HepG2 (cell line): ENCODE results near the gene OAT. TPM values are rescaled to one million over a fixed set of nuclear protein-coding genes. Genes with fewer than 3 reads are reported as not detected.

Experiments used
- JUND ChIP-seq: sonication (generic); formaldehyde crosslinking; IDR thresholded peaks from 2 replicates; pipeline ENCODE4 v1.8.0; 2022; ENCODE audit warnings: mild to moderate bottlenecking, missing genetic modification reagents
- MAF1 ChIP-seq: sonication (generic); formaldehyde crosslinking; IDR thresholded peaks from 2 replicates; pipeline ENCODE4 v1.5.0; 2020; ENCODE audit warnings: missing genetic modification reagents, borderline replicate concordance
- MXD1 ChIP-seq: sonication (generic); formaldehyde crosslinking; IDR thresholded peaks from 2 replicates; pipeline ENCODE4 v1.4.0; 2020; ENCODE audit warnings: mild to moderate bottlenecking, missing genetic modification reagents
- POLR2AphosphoS2 ChIP-seq: IDR thresholded peaks from 2 replicates; pipeline ENCODE4 v1.6.1; 2011; ENCODE audit warnings: low read depth, low read length, improper control_type of control experiment
- PRDM4 ChIP-seq: sonication (generic); formaldehyde crosslinking; IDR thresholded peaks from 2 replicates; pipeline ENCODE4 v1.9.0; 2021; ENCODE audit warnings: missing genetic modification reagents, borderline replicate concordance
- RNF2 ChIP-seq: fragments of 450-650 bp; conservative IDR thresholded peaks from 2 replicates; pipeline ENCODE4 v1.6.1; 2016; ENCODE audit warnings: low read depth
- SRSF9 ChIP-seq: fragments of 200-400 bp; formaldehyde crosslinking; IDR thresholded peaks from 2 replicates; pipeline ENCODE4 v1.6.1; 2018; ENCODE audit warnings: borderline replicate concordance, mild to moderate bottlenecking, low read depth, low read length; ENCODE audit not compliant: insufficient read depth, poor library complexity, severe bottlenecking
- TEAD3 ChIP-seq: optimal IDR thresholded peaks from 2 replicates; pipeline ENCODE3; 2016; ENCODE audit warnings: borderline replicate concordance
- ZBTB34 ChIP-seq: sonication (generic); formaldehyde crosslinking; IDR thresholded peaks from 2 replicates; pipeline ENCODE4 v1.8.0; 2022; ENCODE audit warnings: mild to moderate bottlenecking, missing genetic modification reagents
- ZMAT5 ChIP-seq: sonication (generic); formaldehyde crosslinking; IDR thresholded peaks from 2 replicates; pipeline ENCODE4 v1.5.0; 2020; ENCODE audit warnings: mild to moderate bottlenecking, low read depth, missing genetic modification reagents, borderline replicate concordance
- ZNF101 ChIP-seq: sonication (generic); formaldehyde crosslinking; IDR thresholded peaks from 2 replicates; pipeline ENCODE4 v1.4.0; 2020; ENCODE audit warnings: mild to moderate bottlenecking, low read depth, missing genetic modification reagents, borderline replicate concordance
- ZNF17 ChIP-seq: sonication (generic); formaldehyde crosslinking; IDR thresholded peaks from 2 replicates; pipeline ENCODE4 v1.5.0; 2020; ENCODE audit warnings: mild to moderate bottlenecking, missing genetic modification reagents
- ZNF329 ChIP-seq: sonication (generic); formaldehyde crosslinking; IDR thresholded peaks from 2 replicates; pipeline ENCODE4 v1.9.0; 2021; ENCODE audit warnings: low read depth, mild to moderate bottlenecking, missing genetic modification reagents
- ZNF891 ChIP-seq: sonication (generic); formaldehyde crosslinking; IDR thresholded peaks from 2 replicates; pipeline ENCODE4 v1.5.0; 2020; ENCODE audit warnings: mild to moderate bottlenecking, missing genetic modification reagents
- polyA plus RNA-seq, 8 experiments: library from polyadenylated mRNA; depleted of rRNA in 3 of 8; stranded (reverse) in 7 of 8; unstranded in 1 of 8; fragments of >200 nt; fragmentation: Illumina TruSeq in 4 of 8; extraction: Trizol in 4 of 8; gene quantifications; 2 replicates each; pipeline versions ENCODE4 v1.2.1 to v1.2.3, GENCODE V29; 2011 to 2016; ENCODE audit warnings: low read depth in 4 of 8, missing spikeins in 1 of 8, mixed read lengths in 1 of 8; ENCODE audit not compliant: insufficient read depth in 1 of 8
- total RNA-seq, 5 experiments: library from RNA; depleted of rRNA; stranded (reverse); fragments of >200 nt; fragmentation: Illumina TruSeq; extraction: Trizol; gene quantifications; 2 replicates each; pipeline ENCODE4 v1.2.3, GENCODE V29; 2016; ENCODE audit warnings: low read depth in 1 of 5
- TF ChIP-seq, protein P1 (sequence below): sonication (generic); formaldehyde crosslinking; IDR thresholded peaks from 2 replicates; pipeline ENCODE4 v1.5.1; 2020; ENCODE audit warnings: mild to moderate bottlenecking, moderate library complexity, missing genetic modification reagents
- TF ChIP-seq, protein P2 (sequence below): sonication (generic); formaldehyde crosslinking; IDR thresholded peaks from 2 replicates; pipeline ENCODE4 v1.5.0; 2020; ENCODE audit warnings: missing genetic modification reagents
- TF ChIP-seq, protein P3 (sequence below): sonication (generic); formaldehyde crosslinking; IDR thresholded peaks from 2 replicates; pipeline ENCODE4 v1.5.1; 2020; ENCODE audit warnings: mild to moderate bottlenecking, missing genetic modification reagents, moderate library complexity

OAT gene
- total and polyA plus RNA-seq, 2 of the 13 experiments (the other 11 are each of a cell fraction or from before 2014, with no cell fraction given) = 87.8 to 96.7 TPM

DNA sequence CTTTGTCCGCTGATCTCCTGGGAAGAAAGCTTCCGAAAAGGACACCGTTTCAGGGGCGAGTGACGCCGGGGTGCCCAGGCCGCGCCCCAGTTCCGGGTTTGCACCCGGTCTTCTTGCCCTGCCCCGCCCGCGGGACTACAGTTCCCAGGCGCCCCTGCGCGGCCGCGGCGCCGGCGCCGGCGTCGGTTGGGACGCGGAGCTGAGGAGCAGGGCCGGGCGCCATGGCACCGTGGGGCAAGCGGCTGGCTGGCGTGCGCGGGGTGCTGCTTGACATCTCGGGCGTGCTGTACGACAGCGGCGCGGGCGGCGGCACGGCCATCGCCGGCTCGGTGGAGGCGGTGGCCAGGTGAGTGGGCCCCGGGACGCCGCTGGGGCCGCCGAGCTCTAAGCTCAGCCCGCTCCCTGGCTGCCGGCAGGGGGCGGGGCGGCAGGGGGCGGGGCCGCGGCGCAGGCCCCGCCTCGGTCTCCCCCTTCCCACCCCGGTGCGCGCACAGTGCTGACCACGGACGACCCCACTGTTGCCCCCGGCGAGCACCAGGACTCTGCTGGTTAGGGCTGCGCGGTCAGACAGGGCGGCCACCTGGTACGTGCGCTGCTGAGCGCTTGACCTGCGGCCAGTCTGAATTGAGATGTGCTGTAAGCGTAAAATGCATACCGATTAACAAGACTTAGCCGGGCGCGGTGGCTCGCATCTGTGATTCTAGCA lies 43.1 kb upstream of the OAT start, which contains the start of gene LHPP (continued):
- TF ChIP-seq JUND (CRISPR knock-in tag) (0 out of 2 replicates have a peak, but pooled peaks have one; percentile 25), MXD1 (CRISPR knock-in tag) (no peak), SRSF9 (no peak), ZNF17 (no peak), ZMAT5 (no peak), RNF2 (0 out of 2 replicates have a peak, but pooled peaks have one; percentile 33), ZNF891 (CRISPR knock-in tag) (no peak), MAF1 (CRISPR knock-in tag) (no peak), POLR2AphosphoS2 (no peak), ZNF329 (CRISPR knock-in tag) (no peak), PRDM4 (CRISPR knock-in tag) (no peak), ZBTB34 (no peak), TEAD3 (CRISPR knock-in tag) (peak; percentile 11), ZNF101 (CRISPR knock-in tag) (no peak)
- TF ChIP-seq, protein P1, sequence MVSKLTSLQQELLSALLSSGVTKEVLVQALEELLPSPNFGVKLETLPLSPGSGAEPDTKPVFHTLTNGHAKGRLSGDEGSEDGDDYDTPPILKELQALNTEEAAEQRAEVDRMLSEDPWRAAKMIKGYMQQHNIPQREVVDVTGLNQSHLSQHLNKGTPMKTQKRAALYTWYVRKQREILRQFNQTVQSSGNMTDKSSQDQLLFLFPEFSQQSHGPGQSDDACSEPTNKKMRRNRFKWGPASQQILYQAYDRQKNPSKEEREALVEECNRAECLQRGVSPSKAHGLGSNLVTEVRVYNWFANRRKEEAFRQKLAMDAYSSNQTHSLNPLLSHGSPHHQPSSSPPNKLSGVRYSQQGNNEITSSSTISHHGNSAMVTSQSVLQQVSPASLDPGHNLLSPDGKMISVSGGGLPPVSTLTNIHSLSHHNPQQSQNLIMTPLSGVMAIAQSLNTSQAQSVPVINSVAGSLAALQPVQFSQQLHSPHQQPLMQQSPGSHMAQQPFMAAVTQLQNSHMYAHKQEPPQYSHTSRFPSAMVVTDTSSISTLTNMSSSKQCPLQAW (CRISPR knock-in tag) = no peak
- TF ChIP-seq, protein P2, sequence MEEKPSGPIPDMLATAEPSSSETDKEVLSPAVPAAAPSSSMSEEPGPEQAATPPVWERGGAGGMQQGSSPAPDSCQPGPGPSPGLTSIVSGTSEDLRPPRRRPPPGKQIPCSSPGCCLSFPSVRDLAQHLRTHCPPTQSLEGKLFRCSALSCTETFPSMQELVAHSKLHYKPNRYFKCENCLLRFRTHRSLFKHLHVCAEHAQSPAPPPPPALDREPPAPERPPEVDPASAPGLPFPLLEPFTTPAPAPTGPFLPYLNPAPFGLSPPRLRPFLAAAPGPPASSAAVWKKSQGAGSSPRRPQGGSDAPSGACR = no peak
- TF ChIP-seq, protein P3, sequence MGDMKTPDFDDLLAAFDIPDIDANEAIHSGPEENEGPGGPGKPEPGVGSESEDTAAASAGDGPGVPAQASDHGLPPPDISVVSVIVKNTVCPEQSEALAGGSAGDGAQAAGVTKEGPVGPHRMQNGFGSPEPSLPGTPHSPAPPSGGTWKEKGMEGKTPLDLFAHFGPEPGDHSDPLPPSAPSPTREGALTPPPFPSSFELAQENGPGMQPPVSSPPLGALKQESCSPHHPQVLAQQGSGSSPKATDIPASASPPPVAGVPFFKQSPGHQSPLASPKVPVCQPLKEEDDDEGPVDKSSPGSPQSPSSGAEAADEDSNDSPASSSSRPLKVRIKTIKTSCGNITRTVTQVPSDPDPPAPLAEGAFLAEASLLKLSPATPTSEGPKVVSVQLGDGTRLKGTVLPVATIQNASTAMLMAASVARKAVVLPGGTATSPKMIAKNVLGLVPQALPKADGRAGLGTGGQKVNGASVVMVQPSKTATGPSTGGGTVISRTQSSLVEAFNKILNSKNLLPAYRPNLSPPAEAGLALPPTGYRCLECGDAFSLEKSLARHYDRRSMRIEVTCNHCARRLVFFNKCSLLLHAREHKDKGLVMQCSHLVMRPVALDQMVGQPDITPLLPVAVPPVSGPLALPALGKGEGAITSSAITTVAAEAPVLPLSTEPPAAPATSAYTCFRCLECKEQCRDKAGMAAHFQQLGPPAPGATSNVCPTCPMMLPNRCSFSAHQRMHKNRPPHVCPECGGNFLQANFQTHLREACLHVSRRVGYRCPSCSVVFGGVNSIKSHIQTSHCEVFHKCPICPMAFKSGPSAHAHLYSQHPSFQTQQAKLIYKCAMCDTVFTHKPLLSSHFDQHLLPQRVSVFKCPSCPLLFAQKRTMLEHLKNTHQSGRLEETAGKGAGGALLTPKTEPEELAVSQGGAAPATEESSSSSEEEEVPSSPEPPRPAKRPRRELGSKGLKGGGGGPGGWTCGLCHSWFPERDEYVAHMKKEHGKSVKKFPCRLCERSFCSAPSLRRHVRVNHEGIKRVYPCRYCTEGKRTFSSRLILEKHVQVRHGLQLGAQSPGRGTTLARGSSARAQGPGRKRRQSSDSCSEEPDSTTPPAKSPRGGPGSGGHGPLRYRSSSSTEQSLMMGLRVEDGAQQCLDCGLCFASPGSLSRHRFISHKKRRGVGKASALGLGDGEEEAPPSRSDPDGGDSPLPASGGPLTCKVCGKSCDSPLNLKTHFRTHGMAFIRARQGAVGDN (CRISPR knock-in tag) = peak; percentile 70
